C4-2B (cell line): ENCODE measurements around the gene GPR137B.

ENCODE experiments used
- CTCF ChIP-seq: fragments of 450-650 bp; conservative IDR thresholded peaks from 2 replicates; pipeline ENCODE4 v1.5.1; 2017; ENCODE audit warnings: mild to moderate bottlenecking
- ZFX ChIP-seq: fragments of 450-650 bp; IDR thresholded peaks from 2 replicates; pipeline ENCODE4 v1.6.1; 2017

DNA sequence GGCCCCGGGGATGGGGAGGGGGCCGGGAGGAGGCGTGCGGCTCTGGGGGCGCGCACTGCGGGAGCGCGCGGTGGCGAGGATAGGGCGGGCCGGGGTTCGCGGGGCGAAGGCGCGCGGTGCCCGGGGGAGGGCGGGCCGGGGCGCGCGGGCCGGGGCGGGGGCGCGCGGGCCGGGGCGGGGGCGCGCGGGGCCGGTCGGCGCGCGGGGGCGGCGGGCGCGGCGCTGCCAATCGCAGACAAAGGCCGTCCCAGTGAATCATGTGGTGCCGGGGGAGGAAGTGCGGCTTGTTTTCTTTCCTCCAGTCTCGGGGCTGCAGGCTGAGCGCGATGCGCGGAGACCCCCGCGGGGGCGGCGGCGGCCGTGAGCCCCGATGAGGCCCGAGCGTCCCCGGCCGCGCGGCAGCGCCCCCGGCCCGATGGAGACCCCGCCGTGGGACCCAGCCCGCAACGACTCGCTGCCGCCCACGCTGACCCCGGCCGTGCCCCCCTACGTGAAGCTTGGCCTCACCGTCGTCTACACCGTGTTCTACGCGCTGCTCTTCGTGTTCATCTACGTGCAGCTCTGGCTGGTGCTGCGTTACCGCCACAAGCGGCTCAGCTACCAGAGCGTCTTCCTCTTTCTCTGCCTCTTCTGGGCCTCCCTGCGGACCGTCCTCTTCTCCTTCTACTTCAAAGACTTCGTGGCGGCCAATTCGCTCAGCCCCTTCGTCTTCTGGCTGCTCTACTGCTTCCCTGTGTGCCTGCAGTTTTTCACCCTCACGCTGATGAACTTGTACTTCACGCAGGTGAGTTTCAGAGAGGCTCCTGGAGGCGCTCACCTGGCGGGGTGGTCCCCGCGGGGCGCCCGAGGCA, at the start of gene GPR137B:
- TF ChIP-seq CTCF (no peak), ZFX (no peak)
